Muscle of leg (tissue), 11 donors: ENCODE measurements around the gene WWOX. TPM values are rescaled to one million over a fixed set of nuclear protein-coding genes. Genes with fewer than 3 reads are reported as not detected.
A peak's percentile ranks its signal among the peaks of the same experiment; 100 is the strongest.

Experiments used
- DNase-seq: peaks from one replicate; pipeline ENCODE4 v3.0.0; 2013
- H3K27ac ChIP-seq: one replicate; pipeline ENCODE4 v1.5.1; 2013; ENCODE audit warnings: mild to moderate bottlenecking, low read length, control low read depth
- H3K27me3 ChIP-seq: one replicate; pipeline ENCODE4 v1.6.1; 2013; ENCODE audit warnings: low read length; ENCODE audit not compliant: control insufficient read depth, insufficient read depth
- H3K36me3 ChIP-seq: one replicate; pipeline ENCODE4 v1.6.1; 2013; ENCODE audit warnings: low read length; ENCODE audit not compliant: control insufficient read depth, insufficient read depth
- H3K4me1 ChIP-seq: one replicate; pipeline ENCODE4 v1.6.1; 2013; ENCODE audit warnings: low read length; ENCODE audit not compliant: control insufficient read depth, insufficient read depth
- H3K4me3 ChIP-seq: one replicate; pipeline ENCODE4 v1.5.1; 2013; ENCODE audit warnings: low read length, control low read depth
- H3K9me3 ChIP-seq: replicated peaks from 2 replicates; pipeline ENCODE4 v1.6.1; 2013; ENCODE audit warnings: low read depth, low read length; ENCODE audit not compliant: control insufficient read depth
- WGBS: methylation state at CpG from one replicate; pipeline ENCODE4 v1.1.5; 2013; ENCODE audit warnings: missing lambda C conversion rate; ENCODE audit not compliant: insufficient coverage; 5-methylcytosine and 5-hydroxymethylcytosine counted together
- polyA plus RNA-seq, 8 donors: library from polyadenylated mRNA; unstranded; fragments of 120-200 nt; gene quantifications; one replicate each; pipeline versions ENCODE4 v1.2.1 to v1.2.3, GENCODE V29; 2013; ENCODE audit warnings: inconsistent platforms in 1 of 8, low replicate concordance in 1 of 8; ENCODE audit not compliant: insufficient read length in 8 of 8, insufficient read depth in 1 of 8
- total RNA-seq: library from RNA; stranded (reverse); fragments of 120-200 nt; gene quantifications from one replicate; pipeline ENCODE4 v1.2.4, GENCODE V29; 2013

The WWOX gene
- total and polyA plus RNA-seq, 9 donors: 8.1 to 15.8 (median 12.2) TPM

GRCh38 chr16:78666318-78666717, 566.9 kb downstream of the WWOX start:
- no peaks in the 10 kb centered on the region for H3K9me3 ChIP-seq
- no peaks in the 10 kb centered on the region for H3K27me3 ChIP-seq
- no peak for DNase-seq
- 60% methylated on average over 1 of the region's 4 CpGs for WGBS
- H3K27ac ChIP-seq: no peak overlapping the region
- H3K4me1 ChIP-seq: peaks cover 13% of the 10 kb centered on the region
- H3K36me3 ChIP-seq: no peaks in the 10 kb centered on the region
- H3K4me3 ChIP-seq: no peak overlapping the region

GRCh38 chr16:78667675-78668074, 568.2 kb downstream of the WWOX start:
- 97% methylated on average over 5 of the region's 5 CpGs for WGBS
- no peak for DNase-seq
- peaks cover 13% of the 10 kb centered on the region for H3K4me1 ChIP-seq
- H3K36me3 ChIP-seq: no peaks in the 10 kb centered on the region
- no peak overlapping the region for H3K4me3 ChIP-seq
- no peak overlapping the region for H3K27ac ChIP-seq
- no peaks in the 10 kb centered on the region for H3K9me3 ChIP-seq
- H3K27me3 ChIP-seq: no peaks in the 10 kb centered on the region

GRCh38 chr16:78668393-78668792, 568.9 kb downstream of the WWOX start:
- DNase-seq: no peak
- Histone ChIP-seq H3K27ac (no peak overlapping the region), H3K27me3 (no peaks in the 10 kb centered on the region), H3K4me1 (peaks cover 13% of the 10 kb centered on the region), H3K36me3 (no peaks in the 10 kb centered on the region), H3K4me3 (no peak overlapping the region), H3K9me3 (no peaks in the 10 kb centered on the region)
- 98% methylated on average over 3 of the region's 3 CpGs for WGBS

GRCh38 chr16:78669994-78670393, 570.5 kb downstream of the WWOX start:
- Histone ChIP-seq H3K9me3 (no peaks in the 10 kb centered on the region), H3K36me3 (no peaks in the 10 kb centered on the region), H3K27me3 (no peaks in the 10 kb centered on the region), H3K4me1 (peaks cover 13% of the 10 kb centered on the region), H3K4me3 (no peak overlapping the region), H3K27ac (peak overlapping the region; percentile 67)
- DNase-seq: peak; percentile 94
- 28% methylated on average over 3 of the region's 9 CpGs for WGBS

GRCh38 chr16:78672779-78673556, 573.5 kb downstream of the WWOX start:
- Histone ChIP-seq H3K36me3 (no peaks in the 10 kb centered on the region), H3K9me3 (no peaks in the 10 kb centered on the region), H3K27ac (no peak overlapping the region), H3K4me3 (no peak overlapping the region), H3K4me1 (peaks cover 21% of the 10 kb centered on the region), H3K27me3 (no peaks in the 10 kb centered on the region)
- WGBS: 89% methylated on average over 14 of the region's 17 CpGs
- DNase-seq: no peak

GRCh38 chr16:78673884-78674283, 574.4 kb downstream of the WWOX start:
- 100% methylated on average over 1 of the region's 5 CpGs for WGBS
- no peak overlapping the region for H3K27ac ChIP-seq
- H3K4me1 ChIP-seq: peaks cover 22% of the 10 kb centered on the region
- H3K36me3 ChIP-seq: no peaks in the 10 kb centered on the region
- no peaks in the 10 kb centered on the region for H3K27me3 ChIP-seq
- H3K9me3 ChIP-seq: no peaks in the 10 kb centered on the region
- H3K4me3 ChIP-seq: no peak overlapping the region
- DNase-seq: no peak

- WGBS: 60% methylated on average over 1 of the region's 6 CpGs
- DNase-seq: no peak
- H3K36me3 ChIP-seq: no peaks in the 10 kb centered on the region
- H3K9me3 ChIP-seq: no peaks in the 10 kb centered on the region
- H3K4me3 ChIP-seq: no peak overlapping the region
- no peak overlapping the region for H3K27ac ChIP-seq
- H3K4me1 ChIP-seq: peaks cover 14% of the 10 kb centered on the region
- no peaks in the 10 kb centered on the region for H3K27me3 ChIP-seq
Observed at GRCh38 chr16:78675312-78675711, 575.9 kb downstream of the WWOX start.

GRCh38 chr16:78675951-78676792, 576.7 kb downstream of the WWOX start:
- 32% methylated on average over 3 of the region's 9 CpGs for WGBS
- Histone ChIP-seq H3K9me3 (no peaks in the 10 kb centered on the region), H3K27me3 (no peaks in the 10 kb centered on the region), H3K4me1 (peaks cover 14% of the 10 kb centered on the region), H3K4me3 (no peak overlapping the region), H3K36me3 (no peaks in the 10 kb centered on the region), H3K27ac (peak overlapping the region; percentile 20)
- peak; percentile 64 for DNase-seq

- no peaks in the 10 kb centered on the region for H3K27me3 ChIP-seq
- no peaks in the 10 kb centered on the region for H3K9me3 ChIP-seq
- peak; percentile 73 for DNase-seq
- peak overlapping the region; percentile 0 for H3K27ac ChIP-seq
- WGBS: 17% methylated on average over 1 of the region's 4 CpGs
- no peak overlapping the region for H3K4me3 ChIP-seq
- H3K4me1 ChIP-seq: peaks cover 19% of the 10 kb centered on the region
- no peaks in the 10 kb centered on the region for H3K36me3 ChIP-seq
Observed at GRCh38 chr16:78677181-78677731, 577.8 kb downstream of the WWOX start.

GRCh38 chr16:78679546-78679945, 580.1 kb downstream of the WWOX start:
- H3K4me1 ChIP-seq: peaks cover 34% of the 10 kb centered on the region
- H3K36me3 ChIP-seq: no peaks in the 10 kb centered on the region
- peak; percentile 70 for DNase-seq
- 58% methylated on average over 2 of the region's 2 CpGs for WGBS
- no peaks in the 10 kb centered on the region for H3K27me3 ChIP-seq
- H3K9me3 ChIP-seq: no peaks in the 10 kb centered on the region
- no peak overlapping the region for H3K4me3 ChIP-seq
- no peak overlapping the region for H3K27ac ChIP-seq
